Measurements from ENCODE around the gene CCDC57. TPM values are rescaled to one million over a fixed set of nuclear protein-coding genes. Genes with fewer than 3 reads are reported as not detected.

Gene CCDC57
- total and polyA plus RNA-seq, 11 donors: 4.3 to 17.6 (median 9.5) TPM

DNA sequence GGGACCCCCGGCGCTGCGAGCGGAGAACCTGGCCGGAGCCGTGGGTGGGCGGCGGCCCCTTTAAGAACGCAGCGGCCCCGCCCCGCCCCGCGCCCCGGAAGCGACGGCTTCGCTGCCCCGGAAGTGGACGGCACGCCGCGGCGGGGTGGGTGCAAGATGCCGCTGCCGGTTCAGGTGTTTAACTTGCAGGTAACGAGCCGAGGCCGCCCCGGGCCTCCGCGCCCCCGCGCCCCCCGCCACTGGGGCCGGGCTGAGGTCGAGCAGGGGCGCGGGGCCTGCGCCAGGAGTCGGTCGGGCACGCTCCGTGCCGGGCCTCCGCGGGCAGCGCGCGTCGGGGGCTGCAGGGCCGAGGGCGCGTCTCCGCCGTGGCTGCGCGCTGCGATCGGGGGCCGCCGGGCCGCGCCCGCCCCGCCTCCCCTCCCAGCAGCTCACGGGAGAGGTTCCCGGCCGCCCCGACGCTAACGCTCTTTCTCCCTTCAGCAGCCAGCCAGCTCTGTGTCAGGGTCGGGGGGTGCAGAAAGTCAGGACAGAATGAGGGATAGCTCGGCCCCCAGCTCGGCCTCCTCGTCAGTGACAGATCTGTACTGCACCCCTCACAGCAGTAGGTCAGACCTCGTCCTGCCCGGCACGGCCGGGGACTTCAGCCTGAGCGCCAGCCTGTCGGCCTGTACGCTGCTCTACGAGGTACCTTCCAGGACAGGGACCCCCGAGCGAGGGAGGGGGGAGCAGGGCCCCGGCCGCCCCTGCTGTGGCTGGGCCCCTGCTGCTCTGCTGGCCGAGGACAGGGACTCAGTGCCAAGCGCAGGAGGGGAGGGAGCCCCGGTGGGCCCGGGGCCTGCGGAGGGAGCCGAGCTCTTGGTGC, 160.6 kb downstream of the CCDC57 start, which contains the start of the genes GPS1 and RFNG:
Gene GPS1 (plus strand): TSS at position 123 of the 862 bp plus-strand sequence. CDS start 34 bp downstream, at position 157.
Gene RFNG (minus strand): TSS at position 36 of the 862 bp plus-strand sequence. CDS start 45 bp downstream, outside the sequence.
- Histone ChIP-seq H3K4me3 (peak within 1 kb of the TSS; percentile 63 to 96 (median 82)), H3K4me1 (peaks cover 3 to 38% (median 24%) of the 10 kb centered on the region in 12 donors), H3K9me3 (no peaks in the 10 kb centered on the region), H3K27ac (peak within 1 kb of the TSS in 10 of 12 donors; percentile 38 to 72 (median 59)), H3K36me3 (peaks cover 0 to 68% (median 36%) of the 10 kb centered on the region in 9 donors), H3K27me3 (no peaks in the 10 kb centered on the region)
- 1 to 7% (median 1%) methylated on average over 5 to 94 of the region's 94 CpGs for WGBS, 4 donors
- DNase-seq: peak; percentile 79 to 90 (median 85)
- intact Hi-C loops (cut with DNase I): no loop called here
- TF ChIP-seq, protein P1, sequence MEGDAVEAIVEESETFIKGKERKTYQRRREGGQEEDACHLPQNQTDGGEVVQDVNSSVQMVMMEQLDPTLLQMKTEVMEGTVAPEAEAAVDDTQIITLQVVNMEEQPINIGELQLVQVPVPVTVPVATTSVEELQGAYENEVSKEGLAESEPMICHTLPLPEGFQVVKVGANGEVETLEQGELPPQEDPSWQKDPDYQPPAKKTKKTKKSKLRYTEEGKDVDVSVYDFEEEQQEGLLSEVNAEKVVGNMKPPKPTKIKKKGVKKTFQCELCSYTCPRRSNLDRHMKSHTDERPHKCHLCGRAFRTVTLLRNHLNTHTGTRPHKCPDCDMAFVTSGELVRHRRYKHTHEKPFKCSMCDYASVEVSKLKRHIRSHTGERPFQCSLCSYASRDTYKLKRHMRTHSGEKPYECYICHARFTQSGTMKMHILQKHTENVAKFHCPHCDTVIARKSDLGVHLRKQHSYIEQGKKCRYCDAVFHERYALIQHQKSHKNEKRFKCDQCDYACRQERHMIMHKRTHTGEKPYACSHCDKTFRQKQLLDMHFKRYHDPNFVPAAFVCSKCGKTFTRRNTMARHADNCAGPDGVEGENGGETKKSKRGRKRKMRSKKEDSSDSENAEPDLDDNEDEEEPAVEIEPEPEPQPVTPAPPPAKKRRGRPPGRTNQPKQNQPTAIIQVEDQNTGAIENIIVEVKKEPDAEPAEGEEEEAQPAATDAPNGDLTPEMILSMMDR (IDR thresholded peaks at IDR 0.05): no peak
- TF ChIP-seq POLR2A (IDR thresholded peaks at IDR 0.05): peak; percentile 9 to 47
- ATAC-seq: peak in 3 of 4 donors; percentile 66 to 75 (median 70)

Small RNA genes lying within 50 kb of the gene (microRNA-seq; reads per million reads assigned to microRNA genes)
- gene MIR6787: 0 to 0.77 (median 0.06) reads per million in 4 donors

Other genes with a start within 250 kb of the CCDC57 start
- gene ASPSCR1, start 235.2 kb downstream of the CCDC57 start, total RNA-seq: 10 to 100 TPM; 15.1 to 27.8 (median 22.5) TPM
- gene ASPSCR1, start 235.2 kb downstream of the CCDC57 start, polyA plus RNA-seq: 10 to 100 TPM; 39.2 to 43.6 TPM
- gene CENPX, start 190.0 kb downstream of the CCDC57 start, total RNA-seq: 10 to 100 TPM; 16.8 to 62.0 (median 23.8) TPM
- gene CENPX, start 190.0 kb downstream of the CCDC57 start, polyA plus RNA-seq: 100 to 1,000 TPM in 1 of 2 donors, 10 to 100 TPM in 1; 37.3 to 126 TPM
- gene LRRC45, start 189.5 kb downstream of the CCDC57 start, total RNA-seq: 1 to 10 TPM; 2.9 to 7.5 (median 5.6) TPM
- gene LRRC45, start 189.5 kb downstream of the CCDC57 start, polyA plus RNA-seq: 1 to 10 TPM; 5.1 to 8.6 TPM
- gene RAC3, start 181.2 kb downstream of the CCDC57 start, total RNA-seq: 1 to 10 TPM in 7 of 9 donors, under 1 TPM in 2; 0.76 to 2.6 (median 1.5) TPM
- 1 to 10 TPM; 1.2 to 2.0 TPM for gene RAC3, start 181.2 kb downstream of the CCDC57 start, polyA plus RNA-seq
- gene DCXR, start 175.1 kb downstream of the CCDC57 start, total RNA-seq: 100 to 1,000 TPM; 139 to 312 (median 185) TPM
- 100 to 1,000 TPM; 243 to 246 TPM for gene DCXR, start 175.1 kb downstream of the CCDC57 start, polyA plus RNA-seq
- 10 to 100 TPM; 16.4 to 30.6 (median 20.4) TPM for gene RFNG, start 161.0 kb downstream of the CCDC57 start, total RNA-seq
- gene RFNG, start 161.0 kb downstream of the CCDC57 start, polyA plus RNA-seq: 10 to 100 TPM; 24.0 to 25.8 TPM
- 100 to 1,000 TPM in 2 of 9 donors, 10 to 100 TPM in 7; 76.7 to 151 (median 81.8) TPM for gene GPS1, start 160.9 kb downstream of the CCDC57 start, total RNA-seq
- gene GPS1, start 160.9 kb downstream of the CCDC57 start, polyA plus RNA-seq: 10 to 100 TPM; 95.0 to 97.7 TPM
- 10 to 100 TPM; 41.5 to 84.7 (median 59.4) TPM for gene DUS1L, start 147.0 kb downstream of the CCDC57 start, total RNA-seq
- 100 to 1,000 TPM in 1 of 2 donors, 10 to 100 TPM in 1; 79.7 to 113 TPM for gene DUS1L, start 147.0 kb downstream of the CCDC57 start, polyA plus RNA-seq
- gene FASN, start 114.6 kb downstream of the CCDC57 start, total RNA-seq: 100 to 1,000 TPM in 1 of 9 donors, 10 to 100 TPM in 7, 1 to 10 TPM in 1; 6.9 to 103 (median 18.9) TPM
- gene FASN, start 114.6 kb downstream of the CCDC57 start, polyA plus RNA-seq: 10 to 100 TPM; 17.5 to 47.5 TPM
- gene SLC16A3, start 16.2 kb upstream of the CCDC57 start, total RNA-seq: 10 to 100 TPM in 5 of 9 donors, 1 to 10 TPM in 4; 6.5 to 56.0 (median 12.9) TPM
- 10 to 100 TPM in 1 of 2 donors, 1 to 10 TPM in 1; 8.3 to 33.9 TPM for gene SLC16A3, start 16.2 kb upstream of the CCDC57 start, polyA plus RNA-seq
- 10 to 100 TPM; 38.4 to 83.9 (median 66.1) TPM for gene CSNK1D, start 60.9 kb upstream of the CCDC57 start, total RNA-seq
- 10 to 100 TPM; 47.5 to 88.1 TPM for gene CSNK1D, start 60.9 kb upstream of the CCDC57 start, polyA plus RNA-seq
- 1 to 10 TPM in 2 of 9 donors, under 1 TPM in 5, not detected in 2; 0.21 to 8.6 (median 0.42) TPM for gene CD7, start 104.8 kb upstream of the CCDC57 start, total RNA-seq
- under 1 TPM; 0.23 to 0.53 TPM for gene CD7, start 104.8 kb upstream of the CCDC57 start, polyA plus RNA-seq
- gene SECTM1, start 120.9 kb upstream of the CCDC57 start, total RNA-seq: 10 to 100 TPM in 2 of 9 donors, 1 to 10 TPM in 7; 2.3 to 41.6 (median 3.5) TPM
- gene SECTM1, start 120.9 kb upstream of the CCDC57 start, polyA plus RNA-seq: 1 to 10 TPM; 2.3 to 3.4 TPM
- not detected for gene TEX19, start 146.4 kb upstream of the CCDC57 start, total RNA-seq
- gene TEX19, start 146.4 kb upstream of the CCDC57 start, polyA plus RNA-seq: not detected
- gene UTS2R, start 158.9 kb upstream of the CCDC57 start, total RNA-seq: 10 to 100 TPM in 1 of 9 donors, 1 to 10 TPM in 6, under 1 TPM in 2; 0.58 to 21.9 (median 1.7) TPM
- gene UTS2R, start 158.9 kb upstream of the CCDC57 start, polyA plus RNA-seq: under 1 TPM; 0.11 TPM
- 10 to 100 TPM in 8 of 9 donors, 1 to 10 TPM in 1; 9.9 to 20.2 (median 15.1) TPM for gene HEXD, start 205.5 kb upstream of the CCDC57 start, total RNA-seq
- gene HEXD, start 205.5 kb upstream of the CCDC57 start, polyA plus RNA-seq: 10 to 100 TPM; 11.5 to 24.1 TPM
- 10 to 100 TPM; 23.3 to 38.5 (median 31.4) TPM for gene OGFOD3, start 205.7 kb upstream of the CCDC57 start, total RNA-seq
- gene OGFOD3, start 205.7 kb upstream of the CCDC57 start, polyA plus RNA-seq: 10 to 100 TPM; 22.6 to 25.5 TPM
- 10 to 100 TPM; 20.1 to 82.1 (median 25.4) TPM for gene CYBC1, start 237.9 kb upstream of the CCDC57 start, total RNA-seq
- gene CYBC1, start 237.9 kb upstream of the CCDC57 start, polyA plus RNA-seq: 10 to 100 TPM; 17.3 to 41.1 TPM
- gene NARF, start 245.9 kb upstream of the CCDC57 start, total RNA-seq: 10 to 100 TPM; 48.6 to 77.4 (median 59.5) TPM
- 100 to 1,000 TPM in 1 of 2 donors, 10 to 100 TPM in 1; 76.2 to 111 TPM for gene NARF, start 245.9 kb upstream of the CCDC57 start, polyA plus RNA-seq

Measured in heart left ventricle (tissue), 16 donors.